ENCODE results near the gene EZH1.

The EZH1 gene

DNA sequence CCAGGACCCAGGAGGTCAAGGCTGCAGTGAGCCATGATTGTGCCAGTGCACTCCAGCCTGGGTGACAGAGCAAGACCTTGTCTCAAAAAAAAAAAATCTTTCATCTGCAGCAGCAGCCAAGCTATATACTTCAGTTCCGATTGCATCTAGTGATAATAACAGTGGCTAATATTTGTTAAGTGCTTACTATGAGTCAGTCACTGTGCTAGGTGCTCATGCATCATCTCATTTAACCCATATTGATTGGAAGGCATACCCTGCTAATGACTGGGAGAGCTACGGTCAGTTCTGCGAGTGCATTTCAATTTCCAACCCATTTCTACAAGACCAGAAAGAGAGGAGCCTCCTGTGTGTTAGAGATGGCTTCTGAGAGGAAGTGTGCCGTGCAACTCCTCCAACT lies 93.4 kb downstream of the EZH1 start:
- no peak for TF ChIP-seq ZNF565 (CRISPR knock-in tag; conservative IDR thresholded peaks at IDR 0.05; ENCODE audit: low read depth)
- ATAC-seq: no peak

All from SK-N-SH treated with all-trans-retinoic acid at 6 μM for 48 hours (cell line).